Gastroesophageal sphincter (tissue), 4 donors: ENCODE data around the gene TNFRSF1A. TPM values are rescaled to one million over a fixed set of nuclear protein-coding genes. Genes with fewer than 3 reads are reported as not detected.

Source experiments
- ATAC-seq: fragments of 150-250 bp; one replicate; pipeline ENCODE4 v1.9.1; 2016; ENCODE audit warnings: mild to moderate bottlenecking, moderate library complexity
- H3K27ac ChIP-seq, 4 donors: fragments of 200-600 bp; sonication (generic) in 3 of 4; 1 replicate in 3 of 4; 2 replicates in 1 of 4; pipeline ENCODE4 v1.5.1; 2016 to 2019
- H3K27me3 ChIP-seq: fragments of 200-600 bp; sonication (generic); one replicate; pipeline ENCODE4 v1.5.1; 2019
- H3K36me3 ChIP-seq, 2 donors: fragments of 200-600 bp; sonication (generic); one replicate each; pipeline ENCODE4 v1.5.1; 2019; ENCODE audit warnings: control low read depth in 1 of 2
- H3K4me1 ChIP-seq, 3 donors: fragments of 200-600 bp; sonication (generic); 1 replicate in 2 of 3; 2 replicates in 1 of 3; pipeline ENCODE4 v1.5.1; 2016 to 2019; ENCODE audit warnings: control low read depth in 2 of 3
- H3K4me3 ChIP-seq, 2 donors: fragments of 200-600 bp; sonication (generic); one replicate each; pipeline ENCODE4 v1.5.1; 2019; ENCODE audit warnings: mild to moderate bottlenecking in 1 of 2, moderate library complexity in 1 of 2
- H3K9me3 ChIP-seq, 3 donors: fragments of 200-600 bp; sonication (generic); one replicate each; pipeline ENCODE4 v1.5.1; 2017 to 2019; ENCODE audit warnings: control low read depth in 2 of 3
- EP300 ChIP-seq: sonication (generic); formaldehyde crosslinking; IDR thresholded peaks from one replicate; pipeline ENCODE4 v1.6.1; 2017; ENCODE audit warnings: antibody characterized with exemption, mild to moderate bottlenecking
- POLR2A ChIP-seq, 2 donors: fragments of 450-650 bp; IDR thresholded peaks; one replicate each; pipeline ENCODE4 v1.6.1; 2017; ENCODE audit warnings: antibody characterized with exemption in 2 of 2, mild to moderate bottlenecking in 2 of 2, moderate library complexity in 1 of 2
- POLR2AphosphoS5 ChIP-seq: sonication (generic); formaldehyde crosslinking; IDR thresholded peaks from one replicate; pipeline ENCODE4 v1.6.1; 2017; ENCODE audit warnings: antibody characterized with exemption
- WGBS, 2 donors: methylation state at CpG; one replicate each; pipeline ENCODE4 v1.1.5; 2018; ENCODE audit warnings: low coverage in 1 of 2; 5-methylcytosine and 5-hydroxymethylcytosine counted together
- total RNA-seq, 4 donors: library from RNA; depleted of rRNA; stranded (reverse); fragments of >200 nt; gene quantifications; one replicate each; pipeline ENCODE4 v1.1.0, GENCODE V29; 2016
- TF ChIP-seq, protein P1 (sequence below), 4 experiments: fragments of 200-600 bp in 2 of 4; fragments of 450-650 bp in 2 of 4; sonication (generic) in 1 of 4; IDR thresholded peaks; one replicate each; pipeline ENCODE4 v1.5.1; 2017 to 2019; ENCODE audit warnings: antibody characterized with exemption in 4 of 4, mild to moderate bottlenecking in 2 of 4, moderate library complexity in 2 of 4

The TNFRSF1A gene
- total RNA-seq, 4 donors from 2014 or later, result 150 to 356 (median 227) TPM

DNA sequence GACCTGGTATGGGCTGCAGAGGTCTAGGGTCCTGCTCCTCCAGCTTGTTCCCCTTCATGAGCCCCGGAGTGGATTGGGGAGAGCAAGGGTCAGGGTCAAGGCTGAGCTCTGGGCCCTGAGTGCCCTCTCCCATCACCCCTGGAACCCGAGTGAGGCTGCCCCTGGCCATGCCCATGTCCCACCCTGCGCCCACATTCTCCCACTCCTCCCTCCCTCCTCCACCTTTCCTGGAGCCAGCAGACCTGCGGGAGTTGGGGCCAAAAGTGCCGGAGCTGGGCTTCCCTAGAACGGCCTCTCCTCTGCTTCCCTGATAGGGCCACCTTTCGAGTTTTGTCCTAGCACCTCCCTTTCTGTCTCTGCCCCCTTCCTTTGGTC, 32.9 kb upstream of the TNFRSF1A start:
- Histone ChIP-seq H3K9me3 (no peaks in the 10 kb centered on the region), H3K36me3 (no peaks in the 10 kb centered on the region), H3K4me3 (no peak overlapping the region), H3K4me1 (peaks cover 3 to 63% (median 23%) of the 10 kb centered on the region in 3 donors), H3K27me3 (no peaks in the 10 kb centered on the region), H3K27ac (peak overlapping the region in 3 of 4 donors; percentile 37 to 81 (median 79))
- no peak for ATAC-seq
- WGBS, 2 donors, result 86 to 87% methylated on average over 5 of the region's 7 CpGs
- TF ChIP-seq EP300, result no peak
- TF ChIP-seq POLR2A (IDR thresholded peaks at IDR 0.05), result no peak
- no peak for TF ChIP-seq POLR2AphosphoS5
- TF ChIP-seq, protein P1, sequence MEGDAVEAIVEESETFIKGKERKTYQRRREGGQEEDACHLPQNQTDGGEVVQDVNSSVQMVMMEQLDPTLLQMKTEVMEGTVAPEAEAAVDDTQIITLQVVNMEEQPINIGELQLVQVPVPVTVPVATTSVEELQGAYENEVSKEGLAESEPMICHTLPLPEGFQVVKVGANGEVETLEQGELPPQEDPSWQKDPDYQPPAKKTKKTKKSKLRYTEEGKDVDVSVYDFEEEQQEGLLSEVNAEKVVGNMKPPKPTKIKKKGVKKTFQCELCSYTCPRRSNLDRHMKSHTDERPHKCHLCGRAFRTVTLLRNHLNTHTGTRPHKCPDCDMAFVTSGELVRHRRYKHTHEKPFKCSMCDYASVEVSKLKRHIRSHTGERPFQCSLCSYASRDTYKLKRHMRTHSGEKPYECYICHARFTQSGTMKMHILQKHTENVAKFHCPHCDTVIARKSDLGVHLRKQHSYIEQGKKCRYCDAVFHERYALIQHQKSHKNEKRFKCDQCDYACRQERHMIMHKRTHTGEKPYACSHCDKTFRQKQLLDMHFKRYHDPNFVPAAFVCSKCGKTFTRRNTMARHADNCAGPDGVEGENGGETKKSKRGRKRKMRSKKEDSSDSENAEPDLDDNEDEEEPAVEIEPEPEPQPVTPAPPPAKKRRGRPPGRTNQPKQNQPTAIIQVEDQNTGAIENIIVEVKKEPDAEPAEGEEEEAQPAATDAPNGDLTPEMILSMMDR (IDR thresholded peaks at IDR 0.05), result no peak

- Histone ChIP-seq H3K27me3 (no peaks in the 10 kb centered on the region), H3K4me1 (peaks cover 3 to 57% (median 23%) of the 10 kb centered on the region in 3 donors), H3K36me3 (no peaks in the 10 kb centered on the region), H3K27ac (peak overlapping the region in 3 of 4 donors; percentile 37 to 81 (median 79)), H3K4me3 (no peak overlapping the region), H3K9me3 (no peaks in the 10 kb centered on the region)
- no peak for ATAC-seq
- 100% methylated on average over 1 of the region's 24 CpGs; no CpG with 5 or more reads in 1 of the 2 donors for WGBS, 2 donors
- TF ChIP-seq POLR2AphosphoS5 (no peak), EP300 (no peak), POLR2A (IDR thresholded peaks at IDR 0.05) (no peak)
- TF ChIP-seq, protein P1 (IDR thresholded peaks at IDR 0.05), result no peak
Measured at GRCh38 chr12:6374028-6374785, 32.3 kb upstream of the TNFRSF1A start.

DNA sequence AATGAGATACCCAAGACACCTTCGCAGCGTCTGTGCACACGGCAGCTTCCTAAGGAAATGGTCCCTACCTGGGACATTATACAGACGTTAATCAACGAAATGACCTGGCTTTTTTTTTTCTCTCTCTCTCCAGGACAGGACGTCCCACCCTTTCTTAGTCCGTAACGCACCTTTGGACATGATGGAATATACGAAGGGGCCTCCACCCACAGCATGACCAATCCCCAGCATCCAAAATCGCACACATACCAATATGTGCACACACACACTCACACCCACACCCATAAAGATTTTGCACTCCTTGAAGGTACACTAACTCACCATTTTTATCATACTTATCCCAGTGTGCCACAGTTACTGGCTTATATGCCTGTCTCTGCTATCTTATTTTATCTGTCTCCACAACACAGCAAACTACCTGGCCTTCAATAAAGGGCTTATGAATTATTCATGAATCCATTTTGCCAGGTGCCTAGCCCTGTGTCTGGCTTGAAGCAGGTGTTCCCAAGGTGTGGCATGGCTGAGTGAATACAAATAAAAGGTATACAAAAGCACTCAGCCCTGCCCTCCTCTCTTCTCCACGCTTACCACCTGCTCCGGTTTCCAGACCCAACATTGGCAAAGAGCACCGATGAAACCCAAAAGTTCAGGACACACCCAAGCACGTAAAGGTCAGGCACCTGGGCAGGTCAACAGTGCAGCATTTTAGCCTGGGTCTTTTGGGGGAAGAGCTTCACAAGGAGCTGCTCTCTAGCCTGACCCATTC, 31.3 kb upstream of the TNFRSF1A start:
- ATAC-seq, result no peak
- H3K36me3 ChIP-seq, result no peaks in the 10 kb centered on the region
- H3K27ac ChIP-seq, result peak overlapping the region in 2 of 4 donors; percentile 46 to 66
- no peak overlapping the region for H3K4me3 ChIP-seq
- WGBS, 2 donors, result 82 to 89% methylated on average over 10 to 13 of the region's 14 CpGs
- H3K9me3 ChIP-seq, result no peaks in the 10 kb centered on the region
- H3K4me1 ChIP-seq, result peaks cover 3 to 47% (median 23%) of the 10 kb centered on the region in 3 donors
- H3K27me3 ChIP-seq, result no peaks in the 10 kb centered on the region
- TF ChIP-seq, protein P1 (IDR thresholded peaks at IDR 0.05), result no peak

DNA sequence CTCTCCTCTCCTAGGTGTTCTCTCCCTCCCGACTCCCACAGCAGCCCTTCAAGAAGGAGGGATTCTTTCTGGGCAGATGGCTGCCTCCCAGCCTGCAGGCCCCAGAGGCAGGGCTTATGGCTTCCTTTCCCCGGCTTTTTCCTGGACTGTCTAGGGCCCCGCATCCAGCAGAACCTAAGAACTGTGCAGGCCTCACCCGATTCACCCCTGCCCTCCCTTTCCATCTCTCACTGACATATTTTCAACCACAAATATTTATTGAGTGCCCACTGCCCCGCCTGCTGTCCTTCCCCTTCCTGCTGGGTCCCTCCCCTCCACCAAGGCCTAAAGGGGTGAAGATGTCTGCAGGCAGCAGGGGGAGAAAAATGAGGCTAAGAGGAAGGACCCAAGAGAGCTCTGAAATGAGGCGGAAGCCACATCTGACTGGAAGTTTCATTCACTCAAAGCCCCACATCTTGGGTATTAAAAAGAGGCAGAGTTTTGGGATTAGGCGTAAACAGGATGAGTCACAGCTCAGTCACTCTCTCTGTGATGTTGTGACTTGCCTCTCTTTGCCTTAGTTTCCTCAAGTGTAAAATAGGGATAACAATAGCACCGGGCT, 30.6 kb upstream of the TNFRSF1A start:
- H3K4me1 ChIP-seq, result peaks cover 3 to 40% (median 20%) of the 10 kb centered on the region in 3 donors
- no peak for ATAC-seq
- no peaks in the 10 kb centered on the region for H3K9me3 ChIP-seq
- 45 to 49% methylated on average over 7 of the region's 8 CpGs for WGBS, 2 donors
- peak overlapping the region in 3 of 4 donors; percentile 46 to 66 (median 59) for H3K27ac ChIP-seq
- H3K27me3 ChIP-seq, result no peaks in the 10 kb centered on the region
- no peak overlapping the region for H3K4me3 ChIP-seq
- H3K36me3 ChIP-seq, result no peaks in the 10 kb centered on the region
- TF ChIP-seq, protein P1 (IDR thresholded peaks at IDR 0.05), result no peak
- TF ChIP-seq POLR2A (IDR thresholded peaks at IDR 0.05) (no peak), POLR2AphosphoS5 (no peak), EP300 (no peak)
